Spleen (tissue), 11 donors: ENCODE measurements around the gene SETMAR. TPM values are rescaled to one million over a fixed set of nuclear protein-coding genes. Genes with fewer than 3 reads are reported as not detected.
A peak's percentile ranks its signal among the peaks of the same experiment; 100 is the strongest.

Experiments
- DNase-seq: peaks from one replicate; pipeline ENCODE4 v3.0.0-alpha.2; 2020
- H3K27ac ChIP-seq, 8 donors: fragments of 200-600 bp; sonication (generic) in 7 of 8; 1 replicate in 4 of 8; 2 replicates in 4 of 8; pipeline versions ENCODE4 v1.5.0 to v1.8.0; 2016 to 2021; ENCODE audit warnings: inconsistent platforms in 4 of 8, mild to moderate bottlenecking in 4 of 8, moderate library complexity in 1 of 8
- H3K27me3 ChIP-seq, 7 donors: fragments of 200-600 bp; sonication (generic) in 6 of 7; replicated peaks in 1 of 7; 1 replicate in 4 of 7; 2 replicates in 3 of 7; pipeline versions ENCODE4 v1.5.0 to v1.8.0; 2016 to 2021; ENCODE audit warnings: inconsistent platforms in 3 of 7, mild to moderate bottlenecking in 1 of 7
- H3K36me3 ChIP-seq, 6 donors: fragments of 200-600 bp; sonication (generic) in 5 of 6; 1 replicate in 4 of 6; 2 replicates in 2 of 6; pipeline versions ENCODE4 v1.5.0 to v1.8.0; 2016 to 2021; ENCODE audit warnings: inconsistent platforms in 2 of 6
- H3K4me1 ChIP-seq, 6 donors: fragments of 200-600 bp; sonication (generic) in 5 of 6; 1 replicate in 3 of 6; 2 replicates in 3 of 6; pipeline versions ENCODE4 v1.5.0 to v1.8.0; 2016 to 2021; ENCODE audit warnings: inconsistent platforms in 3 of 6
- H3K4me3 ChIP-seq, 8 donors: fragments of 200-600 bp; sonication (generic) in 7 of 8; 1 replicate in 4 of 8; 2 replicates in 4 of 8; pipeline versions ENCODE4 v1.5.0 to v1.8.0; 2016 to 2021; ENCODE audit warnings: inconsistent platforms in 4 of 8, mild to moderate bottlenecking in 4 of 8, moderate library complexity in 2 of 8
- H3K9me3 ChIP-seq, 8 donors: fragments of 200-600 bp; sonication (generic) in 7 of 8; 1 replicate in 4 of 8; 2 replicates in 4 of 8; pipeline versions ENCODE4 v1.5.0 to v1.8.0; 2016 to 2021; ENCODE audit warnings: inconsistent platforms in 4 of 8
- CTCF ChIP-seq, 11 experiments: fragments of 200-600 bp in 7 of 11; fragments of 450-650 bp in 4 of 11; sonication (generic) in 4 of 11; IDR thresholded peaks in 8 of 11; conservative IDR thresholded peaks in 3 of 11; 1 replicate in 7 of 11; 2 replicates in 4 of 11; pipeline versions ENCODE4 v1.4.0 to v1.8.0; 2016 to 2021; ENCODE audit warnings: antibody characterized with exemption in 11 of 11, inconsistent platforms in 4 of 11, mild to moderate bottlenecking in 1 of 11
- POLR2A ChIP-seq, 3 donors: fragments of 450-650 bp; IDR thresholded peaks; one replicate each; pipeline ENCODE4 v1.5.1; 2017; ENCODE audit warnings: antibody characterized with exemption in 3 of 3, mild to moderate bottlenecking in 1 of 3
- POLR2AphosphoS5 ChIP-seq, 3 donors: sonication (generic); formaldehyde crosslinking; IDR thresholded peaks; one replicate each; pipeline ENCODE4 v1.5.1; 2017; ENCODE audit warnings: antibody characterized with exemption in 3 of 3
- WGBS, 5 donors: extraction: QIAGEN DNeasy Blood & Tissue Kit in 3 of 5; methylation state at CpG; one replicate each; pipeline versions ENCODE4 v1.1.5 to v1.1.7; 2013 to 2018; 5-methylcytosine and 5-hydroxymethylcytosine counted together
- intact Hi-C: fragments of 100-400 bp; cut with DNase I; formaldehyde crosslinking; loops from one replicate; pipeline ENCODE4 v1.15.0; 2023; ENCODE audit warnings: low total_unique reads
- polyA plus RNA-seq, 3 donors: library from polyadenylated mRNA; stranded (reverse); fragments of 200-250 nt; gene quantifications; one replicate each; pipeline ENCODE4 v1.2.1, GENCODE V29; 2013
- total RNA-seq, 7 donors: library from RNA; depleted of rRNA in 3 of 7; stranded (reverse); fragments of >200 nt in 3 of 7; fragmentation: NEBNext Ultra II Directional in 4 of 7; extraction: Animal tissue kit (Norgen Biotek cat#: 25700) in 4 of 7; gene quantifications; one replicate each; pipeline versions ENCODE4 v1.1.0 to v1.2.1, GENCODE V29; 2016 to 2021
- donor health status: healthy with polysubstance abuse.
- donor health status: DM: no; HTN: no; CAD: no; lungs with moderate emphysema.
- donor health status: DM: no; HTN: no; CAD: no.
- donor health status: Bipolar disorder and iron deficiency.
- donor health status: healthy.
- donor health status: DM: no; HTN: no; CAD: no.
- donor health status: DM: yes; HTN: yes; CAD: no.

The SETMAR gene
- total and polyA plus RNA-seq, 10 donors, result 7.8 to 17.8 (median 10.1) TPM

GRCh38 chr3:4355401-4356219 is 52.4 kb downstream of the SETMAR start:
- Histone ChIP-seq H3K9me3 (no peaks in the 10 kb centered on the region), H3K27me3 (no peaks in the 10 kb centered on the region), H3K4me3 (no peak overlapping the region), H3K27ac (peak overlapping the region in 4 of 8 donors; percentile 24 to 41 (median 34)), H3K4me1 (peaks cover 0 to 30% (median 16%) of the 10 kb centered on the region in 6 donors), H3K36me3 (peaks cover 0 to 10% (median 0%) of the 10 kb centered on the region in 6 donors)
- 47 to 73% (median 58%) methylated on average over 6 of the region's 6 CpGs for WGBS, 5 donors
- intact Hi-C loops, result no loop called here
- no peak for DNase-seq
- TF ChIP-seq POLR2A (IDR thresholded peaks at IDR 0.05), result no peak
- TF ChIP-seq CTCF (IDR thresholded peaks at IDR 0.05 in 8 of 11, conservative IDR thresholded peaks at IDR 0.05 in 3 of 11), result no peak
- no peak for TF ChIP-seq POLR2AphosphoS5 (IDR thresholded peaks at IDR 0.05)

GRCh38 chr3:4356220-4356540 is 53.0 kb downstream of the SETMAR start:
- Histone ChIP-seq H3K9me3 (no peaks in the 10 kb centered on the region), H3K27ac (peak overlapping the region in 2 of 8 donors; percentile 27 to 40), H3K4me3 (no peak overlapping the region), H3K36me3 (peaks cover 0 to 16% (median 0%) of the 10 kb centered on the region in 6 donors), H3K27me3 (no peaks in the 10 kb centered on the region), H3K4me1 (peaks cover 0 to 27% (median 14%) of the 10 kb centered on the region in 6 donors)
- 88 to 93% (median 89%) methylated on average over 6 of the region's 6 CpGs for WGBS, 5 donors
- intact Hi-C loops, result no loop called here
- no peak for DNase-seq
- TF ChIP-seq CTCF (IDR thresholded peaks at IDR 0.05 in 8 of 11, conservative IDR thresholded peaks at IDR 0.05 in 3 of 11) (no peak), POLR2A (IDR thresholded peaks at IDR 0.05) (no peak), POLR2AphosphoS5 (IDR thresholded peaks at IDR 0.05) (no peak)

GRCh38 chr3:4356546-4357410 is 53.6 kb downstream of the SETMAR start:
- no peak for TF ChIP-seq CTCF (IDR thresholded peaks at IDR 0.05 in 8 of 11, conservative IDR thresholded peaks at IDR 0.05 in 3 of 11)
- TF ChIP-seq POLR2A (IDR thresholded peaks at IDR 0.05), result no peak
- TF ChIP-seq POLR2AphosphoS5 (IDR thresholded peaks at IDR 0.05), result no peak
- H3K27ac ChIP-seq, result peak overlapping the region in 1 of 8 donors; percentile 40
- no peak for DNase-seq

GRCh38 chr3:4358273-4358672 is 55.1 kb downstream of the SETMAR start:
- no peaks in the 10 kb centered on the region for H3K27me3 ChIP-seq
- no peak overlapping the region for H3K4me3 ChIP-seq
- no peak for TF ChIP-seq POLR2AphosphoS5 (IDR thresholded peaks at IDR 0.05)
- no peak for TF ChIP-seq CTCF (IDR thresholded peaks at IDR 0.05 in 8 of 11, conservative IDR thresholded peaks at IDR 0.05 in 3 of 11)
- TF ChIP-seq POLR2A (IDR thresholded peaks at IDR 0.05), result no peak
- WGBS, 5 donors, result 87 to 98% (median 91%) methylated on average over 4 of the region's 4 CpGs
- intact Hi-C loops, result no loop called here
- peaks cover 0 to 31% (median 2%) of the 10 kb centered on the region in 6 donors for H3K36me3 ChIP-seq
- no peak overlapping the region for H3K27ac ChIP-seq
- H3K9me3 ChIP-seq, result no peaks in the 10 kb centered on the region
- no peak for DNase-seq
- peaks cover 0 to 18% (median 9%) of the 10 kb centered on the region in 6 donors for H3K4me1 ChIP-seq

More at GRCh38 chr3:4356546-4357410, 53.6 kb downstream of the SETMAR start:
- intact Hi-C loops, result no loop called here
- Histone ChIP-seq H3K4me1 (peaks cover 0 to 21% (median 11%) of the 10 kb centered on the region in 6 donors), H3K27me3 (no peaks in the 10 kb centered on the region), H3K9me3 (no peaks in the 10 kb centered on the region), H3K4me3 (no peak overlapping the region), H3K36me3 (peaks cover 0 to 22% (median 1%) of the 10 kb centered on the region in 6 donors)
- WGBS, 5 donors, result 84 to 92% (median 85%) methylated on average over 10 of the region's 10 CpGs
